Activated naive CD4-positive, alpha-beta T cell treated with anti-CD3 and anti-CD28 coated beads, Interleukin-2, amount 50 U/mL, for 16 hours (primary cell): ENCODE results near the gene SPATA20.

Experiments
- DNase-seq: peaks from one replicate; pipeline ENCODE4 v3.0.0-alpha.2; 2020

Gene SPATA20

GRCh38 chr17:50540560-50541401, 6.2 kb upstream of the SPATA20 start:
- DNase-seq = no peak

GRCh38 chr17:50541402-50541715, 5.6 kb upstream of the SPATA20 start:
- DNase-seq = no peak

GRCh38 chr17:50541716-50542688, 5.0 kb upstream of the SPATA20 start:
- peak; percentile 85 for DNase-seq

GRCh38 chr17:50542795-50543774, 3.9 kb upstream of the SPATA20 start:
- DNase-seq = no peak

- no peak for DNase-seq
Observed at GRCh38 chr17:50544516-50544915, 2.5 kb upstream of the SPATA20 start.

- DNase-seq = no peak
Observed at GRCh38 chr17:50545311-50545710, 1.7 kb upstream of the SPATA20 start.

- DNase-seq = no peak
Observed at GRCh38 chr17:50546701-50547034, 306 bp upstream of the SPATA20 start.

- DNase-seq = no peak
Observed at GRCh38 chr17:50547736-50548083, 736 bp downstream of the SPATA20 start.

- DNase-seq = no peak
Observed at GRCh38 chr17:50548831-50549230, 1.9 kb downstream of the SPATA20 start.

GRCh38 chr17:50549256-50549941, 2.4 kb downstream of the SPATA20 start:
- DNase-seq = no peak

GRCh38 chr17:50549969-50550368, 3.0 kb downstream of the SPATA20 start:
- no peak for DNase-seq

- no peak for DNase-seq
Observed at GRCh38 chr17:50550661-50551432, 3.9 kb downstream of the SPATA20 start.

GRCh38 chr17:50551433-50551815, 4.5 kb downstream of the SPATA20 start:
- DNase-seq = no peak

GRCh38 chr17:50551884-50552283, 4.9 kb downstream of the SPATA20 start:
- no peak for DNase-seq

- no peak for DNase-seq
Observed at GRCh38 chr17:50554201-50554600, 7.2 kb downstream of the SPATA20 start.

- no peak for DNase-seq
Observed at GRCh38 chr17:50556803-50557202, 9.8 kb downstream of the SPATA20 start.

- no peak for DNase-seq
Observed at GRCh38 chr17:50557630-50558029, 10.7 kb downstream of the SPATA20 start.

GRCh38 chr17:50558091-50558490, 11.1 kb downstream of the SPATA20 start:
- no peak for DNase-seq

- no peak for DNase-seq
Observed at GRCh38 chr17:50558581-50558940, 11.6 kb downstream of the SPATA20 start.

- peak; percentile 24 for DNase-seq
Observed at GRCh38 chr17:50558941-50559614, 12.1 kb downstream of the SPATA20 start.

- peak; percentile 32 for DNase-seq
Observed at GRCh38 chr17:50559674-50560184, 12.8 kb downstream of the SPATA20 start.
